ENCODE results near the gene PARP16.

The PARP16 gene

DNA sequence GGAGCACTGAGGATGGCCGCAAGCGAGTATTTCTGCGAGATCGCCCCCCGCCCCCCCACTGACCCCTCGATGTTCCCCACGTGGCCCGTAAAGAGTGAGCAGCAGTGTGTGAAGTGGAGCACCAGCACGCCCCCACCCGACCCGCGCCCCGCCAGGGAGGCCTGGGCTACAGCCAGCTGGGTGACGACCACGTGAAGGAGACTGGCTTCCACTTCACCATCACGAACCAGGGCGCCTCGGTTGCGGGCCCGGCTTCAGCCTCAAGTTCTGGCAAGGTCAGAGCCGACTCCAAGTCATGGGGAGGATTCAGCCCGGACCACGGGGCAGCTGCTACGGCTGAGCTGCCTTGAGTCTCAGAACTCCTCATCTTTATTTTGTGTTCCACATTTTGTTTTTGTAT, 15.4 kb upstream of the PARP16 start:
- TF ChIP-seq, protein P1, sequence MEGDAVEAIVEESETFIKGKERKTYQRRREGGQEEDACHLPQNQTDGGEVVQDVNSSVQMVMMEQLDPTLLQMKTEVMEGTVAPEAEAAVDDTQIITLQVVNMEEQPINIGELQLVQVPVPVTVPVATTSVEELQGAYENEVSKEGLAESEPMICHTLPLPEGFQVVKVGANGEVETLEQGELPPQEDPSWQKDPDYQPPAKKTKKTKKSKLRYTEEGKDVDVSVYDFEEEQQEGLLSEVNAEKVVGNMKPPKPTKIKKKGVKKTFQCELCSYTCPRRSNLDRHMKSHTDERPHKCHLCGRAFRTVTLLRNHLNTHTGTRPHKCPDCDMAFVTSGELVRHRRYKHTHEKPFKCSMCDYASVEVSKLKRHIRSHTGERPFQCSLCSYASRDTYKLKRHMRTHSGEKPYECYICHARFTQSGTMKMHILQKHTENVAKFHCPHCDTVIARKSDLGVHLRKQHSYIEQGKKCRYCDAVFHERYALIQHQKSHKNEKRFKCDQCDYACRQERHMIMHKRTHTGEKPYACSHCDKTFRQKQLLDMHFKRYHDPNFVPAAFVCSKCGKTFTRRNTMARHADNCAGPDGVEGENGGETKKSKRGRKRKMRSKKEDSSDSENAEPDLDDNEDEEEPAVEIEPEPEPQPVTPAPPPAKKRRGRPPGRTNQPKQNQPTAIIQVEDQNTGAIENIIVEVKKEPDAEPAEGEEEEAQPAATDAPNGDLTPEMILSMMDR (IDR thresholded peaks at IDR 0.05; ENCODE audit: low read depth, low read length): no peak
- TF ChIP-seq POLR2A (IDR thresholded peaks at IDR 0.05; ENCODE audit: extremely low read depth, insufficient read length): no peak
- TF ChIP-seq, protein P2, sequence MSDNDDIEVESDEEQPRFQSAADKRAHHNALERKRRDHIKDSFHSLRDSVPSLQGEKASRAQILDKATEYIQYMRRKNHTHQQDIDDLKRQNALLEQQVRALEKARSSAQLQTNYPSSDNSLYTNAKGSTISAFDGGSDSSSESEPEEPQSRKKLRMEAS (IDR thresholded peaks at IDR 0.05; ENCODE audit: low read depth, low read length): no peak
- TF ChIP-seq MYC (IDR thresholded peaks at IDR 0.05; ENCODE audit: low read depth, low read length): no peak
- H3K4me3 ChIP-seq (ENCODE audit: low read depth, low read length): no peak overlapping the region
- DNase-seq (ENCODE audit: low read depth): no peak

DNA sequence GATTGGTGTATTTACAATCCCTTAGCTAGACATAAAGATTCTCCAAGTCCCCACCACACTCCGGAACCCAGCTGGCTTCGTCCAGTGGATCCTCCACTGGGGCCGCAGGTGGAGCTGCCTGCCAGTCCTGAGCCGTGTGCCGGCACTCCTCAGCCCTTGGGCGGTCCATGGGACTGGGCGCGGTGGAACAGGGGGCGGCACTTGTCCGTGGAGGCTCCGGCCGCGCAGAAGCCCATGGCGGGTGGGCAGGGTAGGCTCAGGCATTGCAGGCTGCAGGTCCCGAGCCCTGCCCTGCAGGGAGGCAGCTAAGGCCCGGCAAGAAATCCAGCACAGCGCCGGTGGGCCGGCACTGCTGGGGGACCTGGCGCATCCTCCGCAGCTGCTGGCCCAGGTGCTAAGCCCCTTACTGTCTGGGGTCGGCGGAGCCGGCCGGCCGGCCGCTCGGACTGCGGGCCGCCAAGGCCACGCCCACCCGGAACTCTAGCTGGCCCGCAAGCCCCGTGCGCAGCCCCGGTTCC, 14.3 kb upstream of the PARP16 start:
- no peak for DNase-seq (ENCODE audit: low read depth)
- TF ChIP-seq, protein P2 (IDR thresholded peaks at IDR 0.05; ENCODE audit: low read depth, low read length): no peak
- TF ChIP-seq POLR2A (IDR thresholded peaks at IDR 0.05; ENCODE audit: extremely low read depth, insufficient read length): no peak
- H3K4me3 ChIP-seq (ENCODE audit: low read depth, low read length): no peak overlapping the region

DNA sequence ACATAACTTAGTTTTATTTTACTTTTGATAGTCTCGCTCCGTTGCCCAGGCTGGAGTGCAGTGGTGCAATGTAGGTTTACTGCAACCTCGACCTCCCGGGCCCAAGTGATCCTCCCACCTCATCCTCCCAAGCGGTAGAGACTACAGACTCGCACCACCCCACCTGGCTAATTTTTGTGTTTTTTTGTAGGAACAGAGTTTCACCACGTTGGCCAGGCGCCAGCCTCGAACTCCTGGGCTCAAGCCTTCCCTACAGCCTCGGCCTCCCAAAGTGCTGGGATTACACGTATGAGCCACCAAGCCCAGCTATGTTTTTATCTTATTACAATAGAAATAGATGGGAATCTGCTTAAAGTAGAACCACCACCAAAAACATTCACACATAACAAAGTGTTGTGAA, 12.0 kb upstream of the PARP16 start:
- TF ChIP-seq, protein P2 (IDR thresholded peaks at IDR 0.05; ENCODE audit: low read depth, low read length): no peak
- TF ChIP-seq, protein P1 (IDR thresholded peaks at IDR 0.05; ENCODE audit: low read depth, low read length): no peak
- TF ChIP-seq MYC (IDR thresholded peaks at IDR 0.05; ENCODE audit: low read depth, low read length) (no peak), POLR2A (IDR thresholded peaks at IDR 0.05; ENCODE audit: extremely low read depth, insufficient read length) (no peak)
- H3K4me3 ChIP-seq (ENCODE audit: low read depth, low read length): no peak overlapping the region
- DNase-seq (ENCODE audit: low read depth): no peak

DNA sequence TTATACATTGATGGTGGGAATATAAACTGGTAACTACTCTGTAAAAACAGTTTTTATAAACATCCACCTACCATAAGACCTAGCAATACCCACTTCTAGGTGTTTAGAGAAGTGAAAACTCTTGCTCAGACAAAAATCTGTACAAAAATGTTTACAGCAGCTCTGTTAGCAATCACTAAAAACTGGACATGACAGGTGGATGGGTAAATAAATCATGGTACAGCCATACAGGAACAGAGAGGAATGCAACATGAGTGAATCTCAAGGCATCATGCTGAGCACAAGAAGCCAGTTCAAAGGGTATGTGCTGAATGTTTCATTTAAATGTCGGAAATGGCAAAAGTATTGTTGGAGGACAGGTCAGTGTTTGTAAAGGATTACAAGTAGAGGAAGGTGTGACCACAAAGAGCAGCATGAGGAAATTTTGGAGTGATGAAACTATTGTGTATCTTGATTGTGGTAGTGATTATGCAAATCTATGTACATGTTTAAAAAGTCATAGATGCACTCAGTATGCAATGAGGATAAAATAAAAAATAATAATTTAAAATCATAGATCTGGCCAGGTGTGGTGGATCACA, 6.3 kb upstream of the PARP16 start:
- H3K4me3 ChIP-seq (ENCODE audit: low read depth, low read length): no peak overlapping the region
- no peak for DNase-seq (ENCODE audit: low read depth)
- TF ChIP-seq MYC (IDR thresholded peaks at IDR 0.05; ENCODE audit: low read depth, low read length) (no peak), POLR2A (IDR thresholded peaks at IDR 0.05; ENCODE audit: extremely low read depth, insufficient read length) (no peak)
- TF ChIP-seq, protein P1 (IDR thresholded peaks at IDR 0.05; ENCODE audit: low read depth, low read length): no peak
- TF ChIP-seq, protein P2 (IDR thresholded peaks at IDR 0.05; ENCODE audit: low read depth, low read length): no peak

DNA sequence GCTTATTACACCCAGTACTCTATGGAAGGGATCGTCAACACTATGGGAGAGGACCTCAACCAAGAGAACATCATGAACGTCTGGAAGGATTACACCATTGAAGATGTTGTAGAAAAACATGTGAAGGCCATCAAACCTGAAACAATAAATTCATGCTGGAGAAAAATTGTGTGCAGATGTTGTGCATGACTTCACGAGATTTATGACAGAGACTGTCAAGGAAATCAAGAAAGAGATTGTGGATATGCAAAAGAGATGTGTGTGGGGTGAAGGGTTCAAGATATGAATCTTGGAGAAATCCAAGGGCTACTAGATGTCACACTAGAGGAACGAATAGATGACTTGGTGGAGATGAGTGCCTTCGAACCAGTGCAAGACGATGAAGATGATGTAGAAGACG, 3.5 kb upstream of the PARP16 start:
- no peak for DNase-seq (ENCODE audit: low read depth)
- TF ChIP-seq, protein P1 (IDR thresholded peaks at IDR 0.05; ENCODE audit: low read depth, low read length): no peak
- no peak for TF ChIP-seq POLR2A (IDR thresholded peaks at IDR 0.05; ENCODE audit: extremely low read depth, insufficient read length)
- TF ChIP-seq, protein P2 (IDR thresholded peaks at IDR 0.05; ENCODE audit: low read depth, low read length): no peak
- no peak for TF ChIP-seq MYC (IDR thresholded peaks at IDR 0.05; ENCODE audit: low read depth, low read length)
- no peak overlapping the region for H3K4me3 ChIP-seq (ENCODE audit: low read depth, low read length)

DNA sequence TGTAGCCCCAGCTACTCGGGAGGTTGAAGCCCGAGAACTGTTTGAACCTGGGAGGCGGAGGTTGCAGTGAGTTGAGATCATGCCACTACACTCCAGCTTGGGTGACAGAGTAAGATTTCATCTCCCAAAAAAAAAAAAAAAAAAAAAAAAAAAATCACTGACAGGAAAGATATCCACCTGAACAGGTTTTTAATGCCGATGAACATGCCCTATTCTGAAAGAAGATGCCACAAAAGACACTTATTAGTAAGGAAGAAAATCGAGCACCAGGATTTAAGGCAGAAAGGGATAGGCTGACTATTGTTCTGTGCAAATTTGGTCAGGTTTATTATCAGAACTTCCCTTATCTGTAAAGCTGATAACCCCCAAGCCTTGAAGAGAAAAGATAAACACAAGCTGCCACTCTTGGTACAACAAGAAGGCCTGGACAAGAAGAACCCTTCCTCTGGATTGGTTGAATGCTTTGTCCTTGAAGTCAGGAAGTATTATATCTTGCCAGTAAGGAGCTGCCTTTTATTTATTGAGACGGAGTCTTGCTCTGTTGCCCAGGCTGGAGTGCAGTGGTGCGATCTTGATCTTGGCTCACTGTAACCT, 2.7 kb upstream of the PARP16 start:
- DNase-seq (ENCODE audit: low read depth): no peak
- TF ChIP-seq, protein P2 (IDR thresholded peaks at IDR 0.05; ENCODE audit: low read depth, low read length): no peak
- TF ChIP-seq POLR2A (IDR thresholded peaks at IDR 0.05; ENCODE audit: extremely low read depth, insufficient read length) (no peak), MYC (IDR thresholded peaks at IDR 0.05; ENCODE audit: low read depth, low read length) (no peak)
- TF ChIP-seq, protein P1 (IDR thresholded peaks at IDR 0.05; ENCODE audit: low read depth, low read length): no peak
- H3K4me3 ChIP-seq (ENCODE audit: low read depth, low read length): no peak overlapping the region
